Activated CD8-positive, alpha-beta memory T cell treated with anti-CD3 and anti-CD28 coated beads for 4 hours (primary cell): ENCODE results near the gene HTT.
"Not testable (repeated sequence)": the region's sequence is repeated elsewhere in the genome, so short reads cannot be mapped to it uniquely, and the experiment has no call there.

Experiments used
- DNase-seq, 2 donors: peaks; one replicate each; pipeline ENCODE4 v3.0.0-alpha.2; 2020; ENCODE audit warnings: low read depth in 2 of 2

The HTT gene

DNA sequence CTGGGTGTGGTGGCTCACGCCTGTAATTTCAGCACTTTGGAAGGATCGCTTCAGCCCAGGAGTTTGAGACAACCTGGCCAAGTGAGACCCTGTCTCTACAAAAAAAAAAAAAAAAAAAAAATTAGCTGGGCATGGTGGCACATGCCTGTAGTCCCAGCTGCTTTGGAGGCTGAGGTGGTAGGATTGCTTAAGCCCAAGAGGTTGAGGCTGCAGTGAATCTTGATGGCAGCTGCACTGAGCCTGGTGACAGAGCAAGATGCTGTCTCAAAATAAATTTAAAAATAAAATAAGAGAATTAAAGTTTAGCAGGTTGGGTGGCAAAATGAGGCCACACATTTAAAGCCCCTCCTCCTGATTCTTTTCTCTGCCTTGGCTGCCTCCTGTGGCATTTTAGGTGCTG is 47.1 kb downstream of the HTT start:
- no peak for DNase-seq

DNA sequence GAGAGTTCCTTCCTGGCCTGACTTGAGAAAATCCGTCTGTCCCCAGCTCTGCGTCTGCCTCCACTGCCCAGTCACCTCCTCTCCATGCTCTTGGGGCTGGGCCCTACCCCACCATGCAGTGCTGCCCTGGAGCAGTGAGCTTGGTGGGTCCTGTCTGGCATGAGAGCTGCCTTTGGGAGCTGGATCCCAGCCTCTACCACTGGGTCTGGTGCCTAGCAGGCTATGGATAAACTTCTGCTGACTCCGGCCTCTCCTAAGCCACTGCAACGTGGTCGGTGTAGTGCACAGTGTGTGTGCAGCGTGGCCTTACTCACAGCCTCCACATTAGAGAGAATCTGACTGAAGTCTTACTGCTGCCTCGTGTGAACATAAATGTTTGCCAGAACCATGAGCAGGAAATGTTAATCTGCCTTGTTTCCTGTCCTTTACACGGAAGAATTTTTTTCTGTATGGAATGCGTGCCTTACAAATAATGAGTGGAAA is 47.6 kb downstream of the HTT start:
- DNase-seq, result no peak

GRCh38 chr4:3123181-3123671 is 48.7 kb downstream of the HTT start:
- no peak for DNase-seq

DNA sequence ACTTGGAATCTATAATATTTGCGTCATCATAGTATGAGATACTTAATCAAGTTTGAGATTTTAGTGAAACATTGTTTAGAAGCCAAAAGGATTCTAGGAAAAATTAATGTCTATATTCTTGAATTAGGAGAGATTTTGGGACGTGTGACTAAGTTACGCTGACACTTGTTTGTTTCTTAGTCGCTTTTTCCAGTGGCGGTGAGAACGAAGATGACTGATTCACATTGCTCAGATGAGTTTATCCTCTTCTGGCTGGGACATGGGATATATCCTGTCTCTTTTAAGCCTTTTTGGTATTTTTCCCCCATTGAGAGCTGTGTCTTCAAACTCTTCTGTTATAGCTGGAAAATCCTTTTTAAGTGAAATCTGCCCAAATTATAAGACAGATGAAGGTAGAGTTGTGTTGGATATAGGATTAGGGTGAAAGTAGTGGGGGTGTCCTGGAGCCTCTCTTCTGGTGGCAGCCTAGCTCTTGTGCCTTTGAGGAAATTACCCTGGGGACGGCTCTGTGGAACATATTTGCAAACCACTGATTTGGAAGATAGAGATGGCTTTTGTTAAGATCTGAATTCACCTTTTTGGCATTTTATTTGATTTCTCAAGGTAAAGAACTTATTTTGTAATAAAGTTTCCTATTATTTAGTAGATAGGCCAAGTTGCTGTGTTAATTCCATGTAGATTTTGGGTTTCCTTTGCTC is 49.7 kb downstream of the HTT start:
- no peak for DNase-seq

DNA sequence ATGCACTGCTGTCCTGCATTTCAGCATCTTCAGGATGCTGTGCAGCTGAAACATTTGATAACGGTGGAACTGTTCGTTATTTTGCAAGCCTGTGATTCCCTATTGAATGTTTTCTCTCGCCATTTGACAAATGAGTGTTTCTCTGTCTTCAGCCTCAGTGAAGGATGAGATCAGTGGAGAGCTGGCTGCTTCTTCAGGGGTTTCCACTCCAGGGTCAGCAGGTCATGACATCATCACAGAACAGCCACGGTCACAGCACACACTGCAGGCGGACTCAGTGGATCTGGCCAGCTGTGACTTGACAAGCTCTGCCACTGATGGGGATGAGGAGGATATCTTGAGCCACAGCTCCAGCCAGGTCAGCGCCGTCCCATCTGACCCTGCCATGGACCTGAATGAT is 52.6 kb downstream of the HTT start:
- no peak for DNase-seq

GRCh38 chr4:3128058-3128457 is 53.6 kb downstream of the HTT start:
- DNase-seq, result no peak

GRCh38 chr4:3128976-3129375 is 54.5 kb downstream of the HTT start:
- no peak for DNase-seq

GRCh38 chr4:3130201-3130600 is 55.7 kb downstream of the HTT start:
- no peak for DNase-seq

DNA sequence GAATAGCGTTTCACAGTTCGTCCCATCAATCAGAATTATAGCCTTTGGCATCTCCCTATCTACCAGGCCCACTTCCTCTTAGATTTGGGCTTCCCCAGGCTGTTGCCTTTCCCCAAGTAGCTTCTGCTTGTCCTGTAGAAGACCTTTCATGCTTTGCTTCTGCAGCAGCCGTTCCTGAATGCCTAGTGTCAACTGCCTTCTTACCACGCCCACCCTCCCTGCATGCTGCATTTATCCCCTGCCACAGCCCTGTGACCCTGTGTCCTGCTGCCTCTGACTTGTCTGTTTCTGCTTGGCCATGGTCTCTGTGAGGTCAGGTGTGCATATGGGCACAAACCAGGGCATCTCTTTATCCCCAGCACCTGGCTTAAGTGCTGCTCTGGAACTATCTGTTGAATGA is 56.3 kb downstream of the HTT start:
- no peak for DNase-seq

- DNase-seq, result no peak
Measured at GRCh38 chr4:3134201-3134600, 59.7 kb downstream of the HTT start.

DNA sequence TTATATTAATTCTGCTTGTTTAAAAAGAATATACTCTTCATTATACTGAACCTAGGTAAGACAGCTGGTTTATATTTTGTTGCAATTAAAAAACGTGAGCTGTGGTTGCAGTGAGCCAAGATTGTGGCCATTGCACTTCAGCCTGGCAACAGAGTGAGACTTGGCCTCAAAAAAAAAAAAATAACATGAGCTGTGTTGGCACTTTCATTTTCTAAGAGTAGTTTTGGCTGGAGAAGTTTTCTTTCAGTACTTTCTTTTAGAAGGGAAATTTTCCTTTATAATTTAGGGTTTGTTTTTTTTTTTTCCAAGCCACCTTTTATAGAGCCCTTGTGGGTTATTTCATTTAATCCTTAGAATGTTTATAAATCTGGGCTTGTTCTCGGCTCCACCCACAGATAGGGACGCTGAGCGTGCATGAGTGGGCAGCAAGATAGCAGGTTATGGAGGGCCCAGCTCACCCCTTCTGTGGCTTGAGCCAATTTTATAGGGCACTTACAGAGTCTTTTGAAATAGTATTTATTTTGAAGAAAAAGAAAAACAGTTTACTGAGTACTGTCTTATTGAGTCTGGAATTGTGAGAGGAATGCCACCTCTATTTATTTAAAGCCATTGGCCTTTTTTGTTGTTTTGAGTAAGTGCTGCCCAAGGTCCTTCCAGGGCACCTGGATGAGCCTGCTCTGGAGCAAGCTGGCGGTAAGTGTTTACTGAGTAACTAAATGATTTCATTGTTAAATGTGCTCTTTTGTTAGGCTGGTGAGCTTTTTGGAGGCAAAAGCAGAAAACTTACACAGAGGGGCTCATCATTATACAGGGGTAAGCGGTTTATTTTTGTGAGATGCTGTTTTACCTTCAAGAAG is 60.9 kb downstream of the HTT start:
- DNase-seq, result no peak

DNA sequence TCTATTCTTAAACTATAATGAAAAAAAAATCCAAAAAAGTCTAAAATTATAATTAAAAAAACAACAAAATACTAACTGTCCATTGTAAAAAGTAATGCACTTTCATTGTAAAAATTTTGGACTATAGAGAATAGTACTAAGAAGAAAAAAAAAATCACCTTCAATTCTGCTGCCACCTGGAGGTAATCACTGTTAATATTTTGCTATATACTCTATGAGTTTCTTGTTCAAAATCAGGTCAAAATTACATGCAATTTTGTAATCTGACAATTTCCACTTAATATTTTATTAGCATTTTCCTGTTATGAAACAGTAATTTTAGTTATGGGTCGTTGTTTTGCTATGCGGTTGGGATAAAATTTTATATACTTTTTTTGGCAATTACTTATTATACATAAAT is 62.0 kb downstream of the HTT start:
- DNase-seq, result no peak

- no peak for DNase-seq
Measured at GRCh38 chr4:3137908-3138307, 63.4 kb downstream of the HTT start.

DNA sequence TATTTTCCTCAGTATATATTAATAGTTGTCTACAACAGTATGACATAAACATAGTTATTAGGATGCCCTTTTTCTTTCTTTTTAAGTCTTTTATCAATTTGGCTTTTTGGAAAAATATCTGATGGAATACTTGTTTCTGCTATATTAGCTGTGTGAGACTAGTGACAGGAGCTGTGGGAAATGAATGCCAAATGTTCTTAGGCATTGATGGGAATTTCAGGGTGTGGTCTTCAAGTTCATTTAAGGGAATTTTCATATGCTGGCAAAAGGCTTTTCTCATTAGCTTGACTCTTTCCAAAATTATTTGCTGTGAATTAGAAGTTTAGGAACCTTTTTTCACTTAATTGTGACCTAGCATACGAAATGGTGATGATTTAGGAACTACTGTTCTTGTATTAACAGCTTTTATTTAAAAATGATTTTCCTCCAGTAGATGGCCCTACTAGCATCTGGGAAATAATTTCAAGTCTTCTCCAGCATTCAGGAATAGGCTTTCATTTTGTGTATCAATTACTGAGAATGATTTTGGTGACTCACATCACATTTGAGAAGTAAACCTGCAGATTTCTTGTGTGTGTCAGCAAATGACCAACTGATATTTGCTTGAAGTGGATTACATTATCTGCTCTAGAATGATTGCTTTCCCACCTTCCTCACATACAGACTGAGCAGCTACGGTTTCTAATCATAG is 70.9 kb downstream of the HTT start:
- no peak for DNase-seq

- DNase-seq, result no peak
Measured at GRCh38 chr4:3148926-3149325, 74.4 kb downstream of the HTT start.

DNA sequence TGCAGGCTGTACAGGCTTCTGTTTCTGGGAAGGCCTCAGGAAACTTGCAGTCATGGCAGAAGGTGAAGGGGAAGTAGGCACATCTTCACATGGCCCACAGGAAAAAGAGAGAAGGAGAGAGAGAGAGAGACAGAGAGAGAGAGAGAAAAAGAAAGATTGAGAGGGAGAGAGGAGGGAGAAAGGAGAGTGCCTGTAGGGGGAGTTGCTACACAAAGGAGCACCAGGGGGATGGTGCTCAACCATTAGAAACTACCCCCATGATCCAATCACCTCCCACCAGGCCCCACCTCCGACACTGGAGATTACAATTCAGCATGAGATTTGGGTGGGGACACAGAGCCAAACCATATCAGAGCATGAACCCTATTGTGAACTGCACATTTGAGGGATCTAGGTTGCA is 76.8 kb downstream of the HTT start:
- DNase-seq, result not testable (repeated sequence)

GRCh38 chr4:3157366-3157765 is 82.9 kb downstream of the HTT start:
- DNase-seq, result no peak

- DNase-seq, result no peak
Measured at GRCh38 chr4:3158841-3159240, 84.4 kb downstream of the HTT start.

- DNase-seq, result no peak
Measured at GRCh38 chr4:3160438-3160837, 86.0 kb downstream of the HTT start.

- DNase-seq, result not testable (repeated sequence)
Measured at GRCh38 chr4:3161044-3161443, 86.6 kb downstream of the HTT start.

GRCh38 chr4:3166434-3166833 is 92.0 kb downstream of the HTT start:
- not testable (repeated sequence) for DNase-seq

GRCh38 chr4:3168029-3168428 is 93.5 kb downstream of the HTT start:
- no peak for DNase-seq
